DND-41 (cell line): Measurements from ENCODE around the gene PLEKHH1.

Source experiments
- ATAC-seq: fragments of 200-7000 bp; cut with Tn5 transposase; 3 replicates; pipeline ENCODE4 v1.9.1; 2021; ENCODE audit warnings: low read depth; ENCODE audit not compliant: insufficient read depth
- DNase-seq: peaks from one replicate; pipeline ENCODE4 v3.0.0-alpha.2; 2020
- H2AFZ ChIP-seq: 2 replicates; pipeline ENCODE4 v1.6.0; 2012; ENCODE audit warnings: low read depth, low read length
- H3K27ac ChIP-seq: 2 replicates; pipeline ENCODE4 v1.5.1; 2012; ENCODE audit warnings: low read length, inconsistent platforms
- H3K27me3 ChIP-seq: fragments of 200-600 bp; sonication (generic); 2 replicates; pipeline ENCODE4 v1.6.0; 2012; ENCODE audit warnings: low read length, mild to moderate bottlenecking, inconsistent platforms; ENCODE audit not compliant: insufficient read depth, poor library complexity
- H3K36me3 ChIP-seq: 2 replicates; pipeline ENCODE4 v1.5.1; 2012; ENCODE audit warnings: low read length, inconsistent platforms; ENCODE audit not compliant: insufficient read depth
- H3K4me1 ChIP-seq: 2 replicates; pipeline ENCODE4 v1.5.1; 2012; ENCODE audit warnings: mild to moderate bottlenecking, low read length; ENCODE audit not compliant: insufficient read depth
- H3K4me2 ChIP-seq: 2 replicates; pipeline ENCODE4 v1.6.0; 2012; ENCODE audit warnings: mild to moderate bottlenecking, moderate library complexity, low read length, inconsistent platforms; ENCODE audit not compliant: insufficient read depth
- H3K4me3 ChIP-seq, 2 experiments: fragments of 200-600 bp in 1 of 2; shearing (Covaris generic) in 1 of 2; 2 replicates each; pipeline ENCODE4 v1.5.1; 2012 to 2016; ENCODE audit warnings: inconsistent platforms in 2 of 2, low read length in 2 of 2, mild to moderate bottlenecking in 2 of 2, low read depth in 1 of 2, moderate library complexity in 1 of 2
- H3K79me2 ChIP-seq: 2 replicates; pipeline ENCODE4 v1.6.0; 2012; ENCODE audit warnings: low read length, inconsistent platforms; ENCODE audit not compliant: insufficient read depth
- H3K9ac ChIP-seq: 2 replicates; pipeline ENCODE4 v1.6.0; 2012; ENCODE audit warnings: low read depth, mild to moderate bottlenecking, inconsistent platforms, low read length, moderate library complexity
- H3K9me3 ChIP-seq: 2 replicates; pipeline ENCODE4 v1.5.1; 2012; ENCODE audit warnings: low read length, moderate library complexity, mild to moderate bottlenecking, inconsistent platforms; ENCODE audit not compliant: insufficient read depth, severe bottlenecking
- H4K20me1 ChIP-seq: 2 replicates; pipeline ENCODE4 v1.6.0; 2012; ENCODE audit warnings: low read length; ENCODE audit not compliant: insufficient read depth
- CTCF ChIP-seq: IDR thresholded peaks from 2 replicates; pipeline ENCODE4 v1.5.1; 2012; ENCODE audit warnings: borderline replicate concordance, low read length, moderate library complexity, mild to moderate bottlenecking; ENCODE audit not compliant: poor library complexity, severe bottlenecking; ENCODE audit errors: extremely low read depth
- EZH2 ChIP-seq: IDR thresholded peaks from 3 replicates; pipeline ENCODE4 v1.6.1; 2012; ENCODE audit warnings: borderline replicate concordance, low read depth, mild to moderate bottlenecking, moderate library complexity, low read length, inconsistent platforms; ENCODE audit not compliant: severe bottlenecking

The PLEKHH1 gene

GRCh38 chr14:67524634-67524963, 8.5 kb upstream of the PLEKHH1 start:
- DNase-seq (no peak), ATAC-seq (no peak)
- Histone ChIP-seq H3K4me1 (no peaks in the 10 kb centered on the region), H3K79me2 (no peaks in the 10 kb centered on the region), H3K9me3 (no peaks in the 10 kb centered on the region), H3K27ac (no peak overlapping the region), H3K9ac (no peak overlapping the region), H3K4me2 (no peak overlapping the region), H3K27me3 (peaks cover 50% of the 10 kb centered on the region), H3K4me3 (no peak overlapping the region), H4K20me1 (no peaks in the 10 kb centered on the region), H2AFZ (no peak overlapping the region), H3K36me3 (no peaks in the 10 kb centered on the region)
- TF ChIP-seq EZH2 (no peak), CTCF (no peak)

- no peaks in the 10 kb centered on the region for H4K20me1 ChIP-seq
- no peaks in the 10 kb centered on the region for H3K4me1 ChIP-seq
- H3K4me2 ChIP-seq = no peak overlapping the region
- H3K27me3 ChIP-seq = peaks cover 50% of the 10 kb centered on the region
- H3K4me3 ChIP-seq = no peak overlapping the region
- no peaks in the 10 kb centered on the region for H3K79me2 ChIP-seq
- TF ChIP-seq CTCF (no peak), EZH2 (no peak)
- H2AFZ ChIP-seq = no peak overlapping the region
- ATAC-seq (no peak), DNase-seq (no peak)
- H3K9ac ChIP-seq = no peak overlapping the region
- H3K36me3 ChIP-seq = no peaks in the 10 kb centered on the region
- H3K27ac ChIP-seq = no peak overlapping the region
- H3K9me3 ChIP-seq = no peaks in the 10 kb centered on the region
Observed at GRCh38 chr14:67525389-67525788, 7.7 kb upstream of the PLEKHH1 start.

- H3K4me3 ChIP-seq = no peak overlapping the region
- H3K9ac ChIP-seq = no peak overlapping the region
- TF ChIP-seq CTCF (no peak), EZH2 (no peak)
- H3K36me3 ChIP-seq = no peaks in the 10 kb centered on the region
- H3K4me1 ChIP-seq = no peaks in the 10 kb centered on the region
- H3K27me3 ChIP-seq = peaks cover 49% of the 10 kb centered on the region
- H4K20me1 ChIP-seq = no peaks in the 10 kb centered on the region
- no peaks in the 10 kb centered on the region for H3K9me3 ChIP-seq
- no peak overlapping the region for H3K27ac ChIP-seq
- H3K79me2 ChIP-seq = no peaks in the 10 kb centered on the region
- H3K4me2 ChIP-seq = no peak overlapping the region
- DNase-seq = no peak
- ATAC-seq = no peak
- no peak overlapping the region for H2AFZ ChIP-seq
Observed at GRCh38 chr14:67526181-67526580, 6.9 kb upstream of the PLEKHH1 start.

- Histone ChIP-seq H3K4me2 (no peak overlapping the region), H3K4me3 (no peak overlapping the region), H3K79me2 (no peaks in the 10 kb centered on the region), H3K4me1 (no peaks in the 10 kb centered on the region), H2AFZ (no peak overlapping the region), H3K36me3 (no peaks in the 10 kb centered on the region), H4K20me1 (no peaks in the 10 kb centered on the region), H3K27ac (no peak overlapping the region), H3K9me3 (no peaks in the 10 kb centered on the region), H3K9ac (no peak overlapping the region), H3K27me3 (peaks cover 54% of the 10 kb centered on the region)
- TF ChIP-seq EZH2 (no peak), CTCF (peak; percentile 73)
- ATAC-seq = peak; percentile 89
- DNase-seq = peak; percentile 53
Observed at GRCh38 chr14:67526676-67527459, 6.2 kb upstream of the PLEKHH1 start.
